Activated naive CD4-positive, alpha-beta T cell treated with anti-CD3 and anti-CD28 coated beads, Interleukin-2, amount 50 U/mL, for 72 hours (primary cell): ENCODE data around the gene ZBP1. TPM values are rescaled to one million over a fixed set of nuclear protein-coding genes. Genes with fewer than 3 reads are reported as not detected.

Experiments
- ATAC-seq, 2 donors: fragments of 150-1000 bp; cut with Tn5 transposase; 2 replicates each; pipeline ENCODE4 v1.10.0; 2021; ENCODE audit warnings: mild to moderate bottlenecking in 2 of 2, moderate library complexity in 2 of 2
- DNase-seq, 2 donors: peaks; one replicate each; pipeline ENCODE4 v3.0.0; 2021 to 2022; ENCODE audit warnings: low spot score in 2 of 2
- H3K27ac Mint-ChIP-seq, 2 donors: one replicate each; pipeline ENCODE4 v1.8.0; 2022; ENCODE audit warnings: mild to moderate bottlenecking in 2 of 2, mixed read lengths in 2 of 2
- H3K36me3 Mint-ChIP-seq, 2 donors: one replicate each; pipeline ENCODE4 v1.8.0; 2022; ENCODE audit warnings: mixed read lengths in 2 of 2
- H3K9me3 Mint-ChIP-seq, 2 donors: one replicate each; pipeline ENCODE4 v1.8.0; 2022; ENCODE audit warnings: mixed read lengths in 2 of 2
- total RNA-seq, 2 donors: library from RNA; stranded (reverse); gene quantifications; one replicate each; pipeline ENCODE4 v1.2.3, GENCODE V29; 2022

Gene ZBP1
- total RNA-seq, 2 donors from 2014 or later, result 0.16 to 1.1 TPM

GRCh38 chr20:57579331-57579897 lies 40.8 kb downstream of the ZBP1 start:
- ATAC-seq, result no peak
- no peak for DNase-seq
- Mint-ChIP-seq H3K27ac (no peak overlapping the region), H3K9me3 (no peaks in the 10 kb centered on the region), H3K36me3 (no peaks in the 10 kb centered on the region)

- DNase-seq, result no peak
- Mint-ChIP-seq H3K36me3 (no peaks in the 10 kb centered on the region), H3K27ac (no peak overlapping the region), H3K9me3 (no peaks in the 10 kb centered on the region)
- no peak for ATAC-seq
These were observed 41.6 kb downstream of the ZBP1 start for GRCh38 chr20:57578476-57579165.

- ATAC-seq, result no peak
- Mint-ChIP-seq H3K36me3 (no peaks in the 10 kb centered on the region), H3K9me3 (no peaks in the 10 kb centered on the region), H3K27ac (no peak overlapping the region)
- no peak for DNase-seq
These were observed 42.3 kb downstream of the ZBP1 start for GRCh38 chr20:57577679-57578475.

- no peaks in the 10 kb centered on the region for H3K36me3 Mint-ChIP-seq
These were observed 43.3 kb downstream of the ZBP1 start for GRCh38 chr20:57576617-57577550.

GRCh38 chr20:57576002-57576401 lies 44.2 kb downstream of the ZBP1 start:
- ATAC-seq (no peak), DNase-seq (no peak)
- H3K27ac Mint-ChIP-seq, result no peak overlapping the region
- H3K36me3 Mint-ChIP-seq, result no peaks in the 10 kb centered on the region
- H3K9me3 Mint-ChIP-seq, result no peaks in the 10 kb centered on the region

More at GRCh38 chr20:57576617-57577550, 43.3 kb downstream of the ZBP1 start:
- H3K9me3 Mint-ChIP-seq, result no peaks in the 10 kb centered on the region
- ATAC-seq (no peak), DNase-seq (no peak)
- no peak overlapping the region for H3K27ac Mint-ChIP-seq

GRCh38 chr20:57574954-57575353 lies 45.3 kb downstream of the ZBP1 start:
- ATAC-seq, result no peak
- no peak for DNase-seq
- no peaks in the 10 kb centered on the region for H3K36me3 Mint-ChIP-seq
- H3K27ac Mint-ChIP-seq, result no peak overlapping the region
- no peaks in the 10 kb centered on the region for H3K9me3 Mint-ChIP-seq

GRCh38 chr20:57573894-57574293 lies 46.3 kb downstream of the ZBP1 start:
- ATAC-seq (no peak), DNase-seq (no peak)
- Mint-ChIP-seq H3K36me3 (no peaks in the 10 kb centered on the region), H3K27ac (no peak overlapping the region), H3K9me3 (no peaks in the 10 kb centered on the region)

- no peak for ATAC-seq
- Mint-ChIP-seq H3K27ac (no peak overlapping the region), H3K36me3 (no peaks in the 10 kb centered on the region), H3K9me3 (no peaks in the 10 kb centered on the region)
- no peak for DNase-seq
These were observed 47.0 kb downstream of the ZBP1 start for GRCh38 chr20:57573242-57573641.

- ATAC-seq (no peak), DNase-seq (no peak)
- no peaks in the 10 kb centered on the region for H3K9me3 Mint-ChIP-seq
- no peaks in the 10 kb centered on the region for H3K36me3 Mint-ChIP-seq
- H3K27ac Mint-ChIP-seq, result no peak overlapping the region
These were observed 48.3 kb downstream of the ZBP1 start for GRCh38 chr20:57571782-57572416.

- Mint-ChIP-seq H3K9me3 (no peaks in the 10 kb centered on the region), H3K36me3 (no peaks in the 10 kb centered on the region), H3K27ac (no peak overlapping the region)
- no peak for ATAC-seq
- DNase-seq, result no peak
These were observed 49.3 kb downstream of the ZBP1 start for GRCh38 chr20:57570920-57571319.

GRCh38 chr20:57570145-57570850 lies 49.9 kb downstream of the ZBP1 start:
- no peak for ATAC-seq
- Mint-ChIP-seq H3K9me3 (no peaks in the 10 kb centered on the region), H3K36me3 (no peaks in the 10 kb centered on the region), H3K27ac (no peak overlapping the region)
- DNase-seq, result no peak

- Mint-ChIP-seq H3K9me3 (no peaks in the 10 kb centered on the region), H3K36me3 (no peaks in the 10 kb centered on the region), H3K27ac (no peak overlapping the region)
- ATAC-seq, result no peak
- no peak for DNase-seq
These were observed 51.3 kb downstream of the ZBP1 start for GRCh38 chr20:57568960-57569359.

- no peaks in the 10 kb centered on the region for H3K9me3 Mint-ChIP-seq
- H3K27ac Mint-ChIP-seq, result no peak overlapping the region
- DNase-seq (no peak), ATAC-seq (no peak)
- no peaks in the 10 kb centered on the region for H3K36me3 Mint-ChIP-seq
These were observed 51.9 kb downstream of the ZBP1 start for GRCh38 chr20:57568088-57568896.

- H3K9me3 Mint-ChIP-seq, result no peaks in the 10 kb centered on the region
- ATAC-seq (no peak), DNase-seq (no peak)
- no peak overlapping the region for H3K27ac Mint-ChIP-seq
- no peaks in the 10 kb centered on the region for H3K36me3 Mint-ChIP-seq
These were observed 52.7 kb downstream of the ZBP1 start for GRCh38 chr20:57567471-57568079.
